ENCODE measurements around the gene KDR.

DNA sequence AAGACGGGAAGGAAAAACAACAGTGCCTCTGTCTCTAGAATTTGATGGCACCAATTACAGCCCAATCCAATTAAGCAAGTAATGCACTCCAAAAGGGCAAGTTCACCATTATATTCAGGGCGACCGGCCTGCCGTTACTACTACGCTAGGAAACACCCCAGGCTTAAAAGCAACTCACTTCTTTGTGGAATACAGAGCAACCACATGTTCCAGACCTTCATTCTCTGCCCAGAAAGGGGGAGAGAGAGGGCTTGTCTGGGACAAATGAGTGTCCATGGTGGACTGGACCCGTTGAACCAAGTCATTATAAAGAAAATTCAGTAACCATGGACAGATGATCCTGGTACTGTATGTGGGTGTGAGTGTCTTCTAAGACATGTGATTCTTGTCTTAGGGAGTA is 1.6 kb downstream of the KDR start:
- TF ChIP-seq, protein P1, sequence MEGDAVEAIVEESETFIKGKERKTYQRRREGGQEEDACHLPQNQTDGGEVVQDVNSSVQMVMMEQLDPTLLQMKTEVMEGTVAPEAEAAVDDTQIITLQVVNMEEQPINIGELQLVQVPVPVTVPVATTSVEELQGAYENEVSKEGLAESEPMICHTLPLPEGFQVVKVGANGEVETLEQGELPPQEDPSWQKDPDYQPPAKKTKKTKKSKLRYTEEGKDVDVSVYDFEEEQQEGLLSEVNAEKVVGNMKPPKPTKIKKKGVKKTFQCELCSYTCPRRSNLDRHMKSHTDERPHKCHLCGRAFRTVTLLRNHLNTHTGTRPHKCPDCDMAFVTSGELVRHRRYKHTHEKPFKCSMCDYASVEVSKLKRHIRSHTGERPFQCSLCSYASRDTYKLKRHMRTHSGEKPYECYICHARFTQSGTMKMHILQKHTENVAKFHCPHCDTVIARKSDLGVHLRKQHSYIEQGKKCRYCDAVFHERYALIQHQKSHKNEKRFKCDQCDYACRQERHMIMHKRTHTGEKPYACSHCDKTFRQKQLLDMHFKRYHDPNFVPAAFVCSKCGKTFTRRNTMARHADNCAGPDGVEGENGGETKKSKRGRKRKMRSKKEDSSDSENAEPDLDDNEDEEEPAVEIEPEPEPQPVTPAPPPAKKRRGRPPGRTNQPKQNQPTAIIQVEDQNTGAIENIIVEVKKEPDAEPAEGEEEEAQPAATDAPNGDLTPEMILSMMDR (IDR thresholded peaks at IDR 0.05): no peak
- TF ChIP-seq POLR2A (IDR thresholded peaks at IDR 0.05): no peak
